OCI-LY1 (cell line): ENCODE data around the gene ZMYM3.
"Not testable (repeated sequence)": the region's sequence is repeated elsewhere in the genome, so short reads cannot be mapped to it uniquely, and the experiment has no call there.

Experiments used
- H2AFZ ChIP-seq: fragments of 200-600 bp; sonication (generic), shearing (Covaris generic); 2 replicates; pipeline ENCODE4 v1.6.0; 2014; ENCODE audit warnings: antibody characterized with exemption, mild to moderate bottlenecking, low read length
- H3F3A ChIP-seq: fragments of 200-600 bp; sonication (generic), shearing (Covaris generic); 2 replicates; pipeline ENCODE4 v1.6.0; 2014; ENCODE audit warnings: mild to moderate bottlenecking, antibody characterized with exemption, low read length, moderate library complexity; ENCODE audit not compliant: insufficient read depth
- H3K27ac ChIP-seq: fragments of 200-600 bp; sonication (generic); 2 replicates; pipeline ENCODE4 v1.5.1; 2014; ENCODE audit warnings: low read length, mixed run types, mild to moderate bottlenecking, low read depth; ENCODE audit not compliant: poor library complexity, severe bottlenecking
- H3K27me3 ChIP-seq: fragments of 200-600 bp; sonication (generic); 2 replicates; pipeline ENCODE4 v1.6.0; 2014; ENCODE audit warnings: antibody characterized with exemption, mild to moderate bottlenecking, low read length, moderate library complexity; ENCODE audit not compliant: insufficient read depth
- H3K36me3 ChIP-seq: fragments of 200-600 bp; sonication (generic); 2 replicates; pipeline ENCODE4 v1.6.1; 2014; ENCODE audit warnings: mild to moderate bottlenecking, antibody characterized with exemption, low read length, moderate library complexity, mixed read lengths; ENCODE audit not compliant: insufficient read depth
- H3K4me1 ChIP-seq: fragments of 200-600 bp; sonication (generic); 2 replicates; pipeline ENCODE4 v1.5.1; 2014; ENCODE audit warnings: mild to moderate bottlenecking, low read length, moderate library complexity; ENCODE audit not compliant: insufficient read depth, severe bottlenecking
- H3K4me2 ChIP-seq: fragments of 200-600 bp; sonication (generic), shearing (Covaris generic); 2 replicates; pipeline ENCODE4 v1.6.1; 2014; ENCODE audit warnings: low read length
- H3K4me3 ChIP-seq: fragments of 200-600 bp; sonication (generic); 2 replicates; pipeline ENCODE4 v1.5.1; 2014; ENCODE audit warnings: low read length, low read depth, mild to moderate bottlenecking, mixed read lengths; ENCODE audit not compliant: poor library complexity, severe bottlenecking
- H3K79me2 ChIP-seq: fragments of 200-600 bp; shearing (Covaris generic); 2 replicates; pipeline ENCODE4 v1.6.1; 2016; ENCODE audit warnings: mixed run types, low read length, mixed read lengths; ENCODE audit not compliant: insufficient read depth
- H3K9ac ChIP-seq: fragments of 200-600 bp; sonication (generic), shearing (Covaris generic); 2 replicates; pipeline ENCODE4 v1.6.1; 2014; ENCODE audit warnings: mild to moderate bottlenecking, low read length, mixed read lengths
- H3K9me2 ChIP-seq: fragments of 200-600 bp; sonication (generic), shearing (Covaris generic); 2 replicates; pipeline ENCODE4 v1.6.1; 2014; ENCODE audit warnings: low read depth, mild to moderate bottlenecking, low read length, mixed read lengths
- H3K9me3 ChIP-seq: fragments of 200-600 bp; shearing (Covaris generic); 2 replicates; pipeline ENCODE4 v1.6.1; 2014; ENCODE audit warnings: low read length, mixed read lengths
- H4K20me1 ChIP-seq: fragments of 200-600 bp; sonication (generic), shearing (Covaris generic); 2 replicates; pipeline ENCODE4 v1.6.0; 2016; ENCODE audit warnings: mild to moderate bottlenecking, low read length; ENCODE audit not compliant: insufficient read depth
- EZH2 ChIP-seq: fragments of 200-600 bp; sonication (generic), shearing (Covaris generic); IDR thresholded peaks from 2 replicates; pipeline ENCODE4 v1.8.0; 2017; ENCODE audit warnings: borderline replicate concordance, mixed run types, mild to moderate bottlenecking, antibody characterized with exemption, low read length, moderate library complexity, mixed read lengths
- TF ChIP-seq, protein P1 (sequence below): fragments of 200-600 bp; sonication (generic), shearing (Covaris generic); IDR thresholded peaks from 2 replicates; pipeline ENCODE4 v1.5.1; 2017; ENCODE audit warnings: mild to moderate bottlenecking, antibody characterized with exemption, low read length, moderate library complexity, mixed read lengths

ZMYM3 gene

DNA sequence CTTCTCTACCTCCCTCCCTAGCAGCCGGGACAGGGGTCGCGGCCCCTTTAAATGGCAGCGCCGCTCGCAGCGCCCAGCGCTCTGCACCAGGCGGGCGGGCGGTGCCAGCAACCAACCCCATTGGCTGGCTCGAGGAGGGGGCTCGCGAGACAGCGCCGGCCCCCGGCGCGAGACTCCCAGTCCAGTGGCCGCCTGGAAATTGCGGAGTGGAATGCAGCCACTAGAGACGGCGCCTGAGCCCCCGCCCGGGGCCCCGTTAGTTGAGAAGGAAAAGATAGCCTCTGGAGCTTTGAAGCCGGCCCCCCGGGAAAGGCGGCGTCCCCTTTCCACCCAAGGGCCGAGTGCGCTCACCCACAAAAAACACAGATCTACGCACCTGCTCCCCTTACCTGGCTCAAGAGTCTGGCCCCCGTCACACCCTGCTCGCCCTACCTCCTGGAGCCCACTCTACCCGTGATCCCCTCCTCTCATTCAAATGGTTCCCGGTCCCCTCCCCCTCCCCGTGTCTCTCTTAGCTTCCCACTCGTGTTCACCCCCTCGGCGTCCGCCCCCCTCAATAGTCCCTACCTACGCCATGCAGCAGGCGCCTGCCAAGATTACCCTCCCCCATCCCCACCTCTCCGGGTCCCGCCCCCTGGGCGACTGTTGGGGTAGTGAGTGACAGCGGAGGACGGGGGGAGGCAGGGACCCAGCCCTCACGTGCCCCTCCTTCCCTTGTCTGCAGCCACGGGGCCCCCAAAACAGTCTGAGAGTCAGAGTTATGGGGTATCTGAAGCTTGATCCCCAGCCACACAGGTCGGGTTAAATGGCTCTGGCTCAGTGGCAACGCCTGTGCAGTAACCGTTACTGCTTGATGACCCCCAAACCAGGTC is at the start of gene ZMYM3:
Gene ZMYM3 (minus strand): TSS at position 49 of the 872 bp plus-strand sequence. CDS start 885 bp downstream, outside the sequence.
- Histone ChIP-seq H3K4me1 (peaks cover 31% of the 10 kb centered on the region), H3K27me3 (no peaks in the 10 kb centered on the region), H3K9me3 (no peaks in the 10 kb centered on the region), H3K4me3 (peak within 1 kb of the TSS; percentile 84), H3K79me2 (no peaks in the 10 kb centered on the region; the same call in 1 of the 2 replicates), H3K9me2 (no peaks in the 10 kb centered on the region), H3K27ac (peak within 1 kb of the TSS; percentile 88), H3F3A (no peaks in the 10 kb centered on the region), H3K36me3 (peaks cover 12% of the 10 kb centered on the region), H3K9ac (peak within 1 kb of the TSS; percentile 91), H4K20me1 (no peaks in the 10 kb centered on the region), H3K4me2 (peak within 1 kb of the TSS; percentile 88), H2AFZ (no peak within 1 kb of the TSS)
- TF ChIP-seq EZH2 = no peak
- TF ChIP-seq, protein P1, sequence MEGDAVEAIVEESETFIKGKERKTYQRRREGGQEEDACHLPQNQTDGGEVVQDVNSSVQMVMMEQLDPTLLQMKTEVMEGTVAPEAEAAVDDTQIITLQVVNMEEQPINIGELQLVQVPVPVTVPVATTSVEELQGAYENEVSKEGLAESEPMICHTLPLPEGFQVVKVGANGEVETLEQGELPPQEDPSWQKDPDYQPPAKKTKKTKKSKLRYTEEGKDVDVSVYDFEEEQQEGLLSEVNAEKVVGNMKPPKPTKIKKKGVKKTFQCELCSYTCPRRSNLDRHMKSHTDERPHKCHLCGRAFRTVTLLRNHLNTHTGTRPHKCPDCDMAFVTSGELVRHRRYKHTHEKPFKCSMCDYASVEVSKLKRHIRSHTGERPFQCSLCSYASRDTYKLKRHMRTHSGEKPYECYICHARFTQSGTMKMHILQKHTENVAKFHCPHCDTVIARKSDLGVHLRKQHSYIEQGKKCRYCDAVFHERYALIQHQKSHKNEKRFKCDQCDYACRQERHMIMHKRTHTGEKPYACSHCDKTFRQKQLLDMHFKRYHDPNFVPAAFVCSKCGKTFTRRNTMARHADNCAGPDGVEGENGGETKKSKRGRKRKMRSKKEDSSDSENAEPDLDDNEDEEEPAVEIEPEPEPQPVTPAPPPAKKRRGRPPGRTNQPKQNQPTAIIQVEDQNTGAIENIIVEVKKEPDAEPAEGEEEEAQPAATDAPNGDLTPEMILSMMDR = no peak

GRCh38 chrX:71302461-71303213 is 48.7 kb upstream of the ZMYM3 start:
- Histone ChIP-seq H4K20me1 (no peaks in the 10 kb centered on the region), H3K9me2 (no peaks in the 10 kb centered on the region), H3K4me1 (no peaks in the 10 kb centered on the region), H3K27ac (no peak overlapping the region), H3K9me3 (no peaks in the 10 kb centered on the region), H3K36me3 (peaks cover 65% of the 10 kb centered on the region), H3K27me3 (no peaks in the 10 kb centered on the region), H2AFZ (no peak overlapping the region), H3K79me2 (no peaks in the 10 kb centered on the region), H3F3A (no peaks in the 10 kb centered on the region), H3K4me3 (no peak overlapping the region), H3K4me2 (no peak overlapping the region), H3K9ac (no peak overlapping the region)
- no peak for TF ChIP-seq EZH2
- TF ChIP-seq, protein P1 = no peak

DNA sequence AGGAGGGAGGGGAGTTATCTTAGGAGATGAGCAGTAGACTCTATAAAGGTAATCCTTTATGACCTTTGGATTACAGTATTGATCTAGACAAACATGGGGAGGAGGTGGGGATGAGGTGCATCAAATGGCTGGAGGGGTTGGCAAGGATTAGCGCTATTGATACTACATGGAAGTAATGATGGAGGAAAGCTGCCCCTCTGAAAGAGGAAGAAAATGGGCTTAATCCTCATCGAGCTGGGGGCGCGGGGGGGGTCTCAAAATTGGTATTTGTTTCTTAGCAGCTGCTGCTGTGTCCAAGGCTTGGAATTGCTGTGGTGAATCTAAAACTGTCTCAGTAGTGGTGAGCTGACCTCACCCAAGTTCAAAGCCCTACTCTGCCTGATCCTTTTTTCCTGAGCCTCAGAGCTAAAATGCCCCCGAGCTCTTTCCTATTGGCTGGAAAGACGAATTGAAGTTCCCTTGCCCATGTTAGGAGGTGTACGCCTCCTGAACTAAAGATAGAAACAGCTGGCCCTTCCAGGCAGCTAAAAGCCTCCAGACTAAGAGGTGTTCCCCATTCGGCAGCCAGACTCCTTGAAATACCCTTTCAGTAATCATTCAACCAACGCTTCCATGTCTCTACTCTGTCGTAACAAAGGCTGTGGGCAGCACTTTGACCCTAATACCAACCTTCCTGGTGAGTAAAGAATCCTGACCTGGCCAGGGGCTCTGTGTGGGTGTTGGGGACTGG is 47.4 kb upstream of the ZMYM3 start, which contains the start of gene ITGB1BP2:
Gene ITGB1BP2 (plus strand): TSS at position 556 of the 730 bp plus-strand sequence. CDS start 57 bp downstream, at position 613.
- Histone ChIP-seq H4K20me1 (no peaks in the 10 kb centered on the region), H3K4me1 (no peaks in the 10 kb centered on the region), H3K79me2 (no peaks in the 10 kb centered on the region), H3K36me3 (peaks cover 78% of the 10 kb centered on the region), H3K27ac (no peak within 1 kb of the TSS), H3K9me2 (no peaks in the 10 kb centered on the region), H3K9me3 (no peaks in the 10 kb centered on the region), H3F3A (no peaks in the 10 kb centered on the region), H2AFZ (no peak within 1 kb of the TSS), H3K27me3 (no peaks in the 10 kb centered on the region), H3K9ac (no peak within 1 kb of the TSS), H3K4me2 (no peak within 1 kb of the TSS), H3K4me3 (no peak within 1 kb of the TSS)
- TF ChIP-seq EZH2 = no peak
- TF ChIP-seq, protein P1 = no peak

- peaks cover 84% of the 10 kb centered on the region for H3K36me3 ChIP-seq
- not testable (repeated sequence) for H3K9me3 ChIP-seq, H3F3A ChIP-seq, H4K20me1 ChIP-seq, H3K4me1 ChIP-seq, H2AFZ ChIP-seq, H3K79me2 ChIP-seq, H3K9me2 ChIP-seq, H3K4me3 ChIP-seq, H3K4me2 ChIP-seq, H3K9ac ChIP-seq, H3K27ac ChIP-seq, H3K27me3 ChIP-seq
Measured at GRCh38 chrX:71300495-71300894, 46.6 kb upstream of the ZMYM3 start.
